ENCODE results near the gene SPATA2. TPM values are rescaled to one million over a fixed set of nuclear protein-coding genes. Genes with fewer than 3 reads are reported as not detected.
"Not testable (repeated sequence)": the region's sequence is repeated elsewhere in the genome, so short reads cannot be mapped to it uniquely, and the experiment has no call there.

Gene SPATA2
- polyA plus RNA-seq, 1 donor = 14.4 TPM

- peaks cover 5% of the 10 kb centered on the region for H3K9me3 ChIP-seq (ENCODE audit: control insufficient read depth, low read depth, low read length)
- no peak for DNase-seq
- peaks cover 12% of the 10 kb centered on the region for H3K4me1 ChIP-seq (ENCODE audit: control insufficient read depth, insufficient read depth, low read length)
- no CpG with 5 or more reads among the region's 17 CpGs for WGBS (ENCODE audit: insufficient coverage, low lambda C conversion rate)
- no peak overlapping the region for H3K4me3 ChIP-seq (ENCODE audit: low read length)
- peaks cover 52% of the 10 kb centered on the region for H3K36me3 ChIP-seq (ENCODE audit: control insufficient read depth, insufficient read depth, low read length)
- H3K27me3 ChIP-seq (ENCODE audit: control insufficient read depth, insufficient read depth, low read length) = no peaks in the 10 kb centered on the region
- no peak overlapping the region for H3K27ac ChIP-seq (ENCODE audit: low read length)
These were observed 10.7 kb downstream of the SPATA2 start for GRCh38 chr20:49904440-49905214.

- DNase-seq = no peak
- H3K4me3 ChIP-seq (ENCODE audit: low read length) = no peak overlapping the region
- no peaks in the 10 kb centered on the region for H3K4me1 ChIP-seq (ENCODE audit: control insufficient read depth, insufficient read depth, low read length)
- no peaks in the 10 kb centered on the region for H3K27me3 ChIP-seq (ENCODE audit: control insufficient read depth, insufficient read depth, low read length)
- no CpG with 5 or more reads among the region's 5 CpGs for WGBS (ENCODE audit: insufficient coverage, low lambda C conversion rate)
- H3K27ac ChIP-seq (ENCODE audit: low read length) = no peak overlapping the region
- H3K36me3 ChIP-seq (ENCODE audit: control insufficient read depth, insufficient read depth, low read length) = peaks cover 29% of the 10 kb centered on the region
- peaks cover 5% of the 10 kb centered on the region for H3K9me3 ChIP-seq (ENCODE audit: control insufficient read depth, low read depth, low read length)
These were observed 13.7 kb downstream of the SPATA2 start for GRCh38 chr20:49901588-49901987.

GRCh38 chr20:49899541-49900383, 15.6 kb downstream of the SPATA2 start:
- no CpG with 5 or more reads among the region's 10 CpGs for WGBS (ENCODE audit: insufficient coverage, low lambda C conversion rate)

GRCh38 chr20:49896204-49896603, 19.1 kb downstream of the SPATA2 start:
- Histone ChIP-seq H3K4me1 (ENCODE audit: control insufficient read depth, insufficient read depth, low read length) (peaks cover 3% of the 10 kb centered on the region), H3K27me3 (ENCODE audit: control insufficient read depth, insufficient read depth, low read length) (no peaks in the 10 kb centered on the region), H3K4me3 (ENCODE audit: low read length) (no peak overlapping the region), H3K27ac (ENCODE audit: low read length) (no peak overlapping the region), H3K9me3 (ENCODE audit: control insufficient read depth, low read depth, low read length) (no peaks in the 10 kb centered on the region), H3K36me3 (ENCODE audit: control insufficient read depth, insufficient read depth, low read length) (no peaks in the 10 kb centered on the region)
- 100% methylated on average over 1 of the region's 6 CpGs for WGBS (ENCODE audit: insufficient coverage, low lambda C conversion rate)
- DNase-seq = no peak

More at GRCh38 chr20:49899541-49900383, 15.6 kb downstream of the SPATA2 start:
- DNase-seq = no peak
- Histone ChIP-seq H3K36me3 (ENCODE audit: control insufficient read depth, insufficient read depth, low read length) (peaks cover 11% of the 10 kb centered on the region), H3K9me3 (ENCODE audit: control insufficient read depth, low read depth, low read length) (no peaks in the 10 kb centered on the region), H3K4me1 (ENCODE audit: control insufficient read depth, insufficient read depth, low read length) (no peaks in the 10 kb centered on the region), H3K27me3 (ENCODE audit: control insufficient read depth, insufficient read depth, low read length) (no peaks in the 10 kb centered on the region), H3K27ac (ENCODE audit: low read length) (no peak overlapping the region), H3K4me3 (ENCODE audit: low read length) (no peak overlapping the region)

- not testable (repeated sequence) for DNase-seq; H3K27me3 ChIP-seq (ENCODE audit: control insufficient read depth, insufficient read depth, low read length); H3K4me3 ChIP-seq (ENCODE audit: low read length); H3K4me1 ChIP-seq (ENCODE audit: control insufficient read depth, insufficient read depth, low read length); H3K9me3 ChIP-seq (ENCODE audit: control insufficient read depth, low read depth, low read length); H3K27ac ChIP-seq (ENCODE audit: low read length); H3K36me3 ChIP-seq (ENCODE audit: control insufficient read depth, insufficient read depth, low read length)
- WGBS (ENCODE audit: insufficient coverage, low lambda C conversion rate) = 100% methylated on average over 2 of the region's 7 CpGs
These were observed 19.7 kb downstream of the SPATA2 start for GRCh38 chr20:49895474-49896093.

GRCh38 chr20:49894073-49894470, 21.3 kb downstream of the SPATA2 start:
- H3K27me3 ChIP-seq (ENCODE audit: control insufficient read depth, insufficient read depth, low read length) = no peaks in the 10 kb centered on the region
- no peak overlapping the region for H3K4me3 ChIP-seq (ENCODE audit: low read length)
- DNase-seq = no peak
- H3K27ac ChIP-seq (ENCODE audit: low read length) = no peak overlapping the region
- WGBS (ENCODE audit: insufficient coverage, low lambda C conversion rate) = 100% methylated on average over 3 of the region's 6 CpGs
- H3K9me3 ChIP-seq (ENCODE audit: control insufficient read depth, low read depth, low read length) = no peaks in the 10 kb centered on the region
- H3K4me1 ChIP-seq (ENCODE audit: control insufficient read depth, insufficient read depth, low read length) = peaks cover 3% of the 10 kb centered on the region
- H3K36me3 ChIP-seq (ENCODE audit: control insufficient read depth, insufficient read depth, low read length) = peaks cover 6% of the 10 kb centered on the region

- Histone ChIP-seq H3K9me3 (ENCODE audit: control insufficient read depth, low read depth, low read length) (no peaks in the 10 kb centered on the region), H3K27me3 (ENCODE audit: control insufficient read depth, insufficient read depth, low read length) (no peaks in the 10 kb centered on the region), H3K4me3 (ENCODE audit: low read length) (no peak overlapping the region), H3K27ac (ENCODE audit: low read length) (no peak overlapping the region), H3K4me1 (ENCODE audit: control insufficient read depth, insufficient read depth, low read length) (peaks cover 7% of the 10 kb centered on the region), H3K36me3 (ENCODE audit: control insufficient read depth, insufficient read depth, low read length) (peaks cover 11% of the 10 kb centered on the region)
- 65% methylated on average over 2 of the region's 12 CpGs for WGBS (ENCODE audit: insufficient coverage, low lambda C conversion rate)
- DNase-seq = no peak
These were observed 21.9 kb downstream of the SPATA2 start for GRCh38 chr20:49893242-49894072.

GRCh38 chr20:49892817-49893216, 22.5 kb downstream of the SPATA2 start:
- Histone ChIP-seq H3K4me3 (ENCODE audit: low read length) (no peak overlapping the region), H3K27me3 (ENCODE audit: control insufficient read depth, insufficient read depth, low read length) (no peaks in the 10 kb centered on the region), H3K9me3 (ENCODE audit: control insufficient read depth, low read depth, low read length) (no peaks in the 10 kb centered on the region), H3K27ac (ENCODE audit: low read length) (no peak overlapping the region), H3K36me3 (ENCODE audit: control insufficient read depth, insufficient read depth, low read length) (peaks cover 14% of the 10 kb centered on the region), H3K4me1 (ENCODE audit: control insufficient read depth, insufficient read depth, low read length) (peaks cover 7% of the 10 kb centered on the region)
- WGBS (ENCODE audit: insufficient coverage, low lambda C conversion rate) = 60% methylated on average over 1 of the region's 11 CpGs
- DNase-seq = no peak

GRCh38 chr20:49892260-49892659, 23.1 kb downstream of the SPATA2 start:
- Histone ChIP-seq H3K4me1 (ENCODE audit: control insufficient read depth, insufficient read depth, low read length) (peaks cover 7% of the 10 kb centered on the region), H3K36me3 (ENCODE audit: control insufficient read depth, insufficient read depth, low read length) (peaks cover 18% of the 10 kb centered on the region), H3K9me3 (ENCODE audit: control insufficient read depth, low read depth, low read length) (no peaks in the 10 kb centered on the region), H3K27ac (ENCODE audit: low read length) (no peak overlapping the region), H3K4me3 (ENCODE audit: low read length) (no peak overlapping the region), H3K27me3 (ENCODE audit: control insufficient read depth, insufficient read depth, low read length) (no peaks in the 10 kb centered on the region)
- no CpG with 5 or more reads among the region's 9 CpGs for WGBS (ENCODE audit: insufficient coverage, low lambda C conversion rate)
- no peak for DNase-seq

All from large intestine (tissue), 3 donors.